ENCODE results near the gene ABCC12. TPM values are rescaled to one million over a fixed set of nuclear protein-coding genes. Genes with fewer than 3 reads are reported as not detected.

Gene ABCC12
- total RNA-seq, 1 experiment from 2014 or later, result not detected

GRCh38 chr16:48146710-48147109 lies 9.1 kb downstream of the ABCC12 start:
- Histone ChIP-seq H2AFZ (ENCODE audit: low read depth, low read length, poor library complexity, severe bottlenecking) (no peak overlapping the region), H3K27me3 (ENCODE audit: insufficient read depth, low read length) (no peaks in the 10 kb centered on the region), H3K9ac (ENCODE audit: low read length) (no peak overlapping the region), H4K20me1 (ENCODE audit: insufficient read depth) (no peaks in the 10 kb centered on the region), H3K4me1 (ENCODE audit: control insufficient read depth in 1 of 2, insufficient read depth in 2 of 2, low read length in 2 of 2) (peaks cover 0 to 4% of the 10 kb centered on the region in 2 experiments; a peak in 1 of 4 replicates), H3K4me2 (ENCODE audit: low read length) (no peak overlapping the region), H3K36me3 (ENCODE audit: control insufficient read depth in 1 of 2, insufficient read depth in 2 of 2, low read length in 2 of 2) (no peaks in the 10 kb centered on the region), H3K4me3 (replicated peaks in 1 of 2; ENCODE audit: low read depth in 1 of 2, low read length in 2 of 2) (no peak overlapping the region), H3K27ac (ENCODE audit: low read depth, low read length) (no peak overlapping the region), H3K79me2 (ENCODE audit: insufficient read depth, low read length) (no peaks in the 10 kb centered on the region), H3K9me3 (ENCODE audit: control insufficient read depth in 1 of 2, insufficient read depth in 1 of 2, low read depth in 1 of 2, low read length in 2 of 2) (peaks cover 0 to 6% of the 10 kb centered on the region in 2 experiments; a peak in 1 of 4 replicates), H3K9me2 (ENCODE audit: insufficient read depth) (no peaks in the 10 kb centered on the region)
- DNase-seq (ENCODE audit: low read depth, low spot score) (no peak), ATAC-seq (no peak)
- no TSS peak for BruUV-seq (replicated peaks)
- TF ChIP-seq REST (IDR thresholded peaks at IDR 0.05; ENCODE audit: low read depth), result no peak
- ChIA-PET RAD21 (ENCODE audit: low non-redundant PET in 1 of 2, low total read pairs in 2 of 2, uncharacterized antibody in 2 of 2, unreplicated experiment in 2 of 2) (no interaction called here), CTCF (no interaction called here), POLR2A (no interaction called here)
- intact Hi-C loops (cut with micrococcal nuclease), result no loop called here

DNA sequence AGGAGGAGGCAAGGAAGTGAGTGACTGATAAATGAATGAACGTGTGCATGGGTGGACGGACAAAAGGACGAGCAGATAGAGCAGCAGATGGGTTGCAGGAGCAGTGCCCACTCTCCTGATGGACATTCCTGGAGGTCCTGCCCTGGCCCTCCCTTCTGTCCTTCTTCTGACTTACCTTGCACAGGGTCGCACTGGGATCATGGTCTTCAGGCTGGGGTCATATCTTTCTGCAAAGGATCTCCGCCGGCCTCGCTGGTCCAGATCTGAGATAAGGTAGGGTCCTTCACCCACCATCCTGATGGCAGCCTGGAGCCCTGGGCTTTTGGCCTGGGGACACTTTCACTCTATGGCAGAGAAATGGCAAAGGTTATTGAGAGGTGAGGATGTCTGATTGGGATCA lies 9.7 kb downstream of the ABCC12 start:
- no TSS peak for BruUV-seq (replicated peaks)
- H3K79me2 ChIP-seq (ENCODE audit: insufficient read depth, low read length), result no peaks in the 10 kb centered on the region
- peaks cover 0 to 6% of the 10 kb centered on the region in 2 experiments; a peak in 1 of 4 replicates for H3K9me3 ChIP-seq (ENCODE audit: control insufficient read depth in 1 of 2, insufficient read depth in 1 of 2, low read depth in 1 of 2, low read length in 2 of 2)
- H4K20me1 ChIP-seq (ENCODE audit: insufficient read depth), result no peaks in the 10 kb centered on the region
- CTCF ChIA-PET, result no interaction called here
- ATAC-seq (no peak), DNase-seq (ENCODE audit: low read depth, low spot score) (no peak)
- no peak overlapping the region for H3K4me3 ChIP-seq (replicated peaks in 1 of 2; ENCODE audit: low read depth in 1 of 2, low read length in 2 of 2)
- H3K4me1 ChIP-seq (ENCODE audit: control insufficient read depth in 1 of 2, insufficient read depth in 2 of 2, low read length in 2 of 2), result peaks cover 0 to 4% of the 10 kb centered on the region in 2 experiments; a peak in 1 of 4 replicates
- no peaks in the 10 kb centered on the region for H3K27me3 ChIP-seq (ENCODE audit: insufficient read depth, low read length)
- intact Hi-C loops (cut with micrococcal nuclease), result no loop called here
- RAD21 ChIA-PET (ENCODE audit: low non-redundant PET in 1 of 2, low total read pairs in 2 of 2, uncharacterized antibody in 2 of 2, unreplicated experiment in 2 of 2), result no interaction called here
- no peak overlapping the region for H2AFZ ChIP-seq (ENCODE audit: low read depth, low read length, poor library complexity, severe bottlenecking)
- POLR2A ChIA-PET, result no interaction called here
- TF ChIP-seq REST (IDR thresholded peaks at IDR 0.05; ENCODE audit: low read depth) (no peak), SP1 (IDR thresholded peaks at IDR 0.05; ENCODE audit: low read depth) (no peak), CBX3 (IDR thresholded peaks at IDR 0.05; ENCODE audit: low read depth) (no peak), EZH2phosphoT487 (IDR thresholded peaks at IDR 0.05; ENCODE audit: borderline replicate concordance) (no peak), RAD21 (IDR thresholded peaks at IDR 0.05; ENCODE audit: low read depth) (no peak), EZH2 (IDR thresholded peaks at IDR 0.05) (no peak), ELF1 (IDR thresholded peaks at IDR 0.05; ENCODE audit: borderline replicate concordance, low read depth) (no peak), SIN3A (IDR thresholded peaks at IDR 0.05; ENCODE audit: low read depth) (no peak)
- TF ChIP-seq, protein P1, sequence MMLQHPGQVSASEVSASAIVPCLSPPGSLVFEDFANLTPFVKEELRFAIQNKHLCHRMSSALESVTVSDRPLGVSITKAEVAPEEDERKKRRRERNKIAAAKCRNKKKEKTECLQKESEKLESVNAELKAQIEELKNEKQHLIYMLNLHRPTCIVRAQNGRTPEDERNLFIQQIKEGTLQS (IDR thresholded peaks at IDR 0.05), result no peak
- H3K36me3 ChIP-seq (ENCODE audit: control insufficient read depth in 1 of 2, insufficient read depth in 2 of 2, low read length in 2 of 2), result no peaks in the 10 kb centered on the region
- no peak overlapping the region for H3K27ac ChIP-seq (ENCODE audit: low read depth, low read length)
- no peak overlapping the region for H3K4me2 ChIP-seq (ENCODE audit: low read length)
- H3K9me2 ChIP-seq (ENCODE audit: insufficient read depth), result no peaks in the 10 kb centered on the region
- H3K9ac ChIP-seq (ENCODE audit: low read length), result no peak overlapping the region

All from HCT116 (cell line).